Activated CD4-positive, alpha-beta T cell treated with anti-CD3 and anti-CD28 coated beads, Interleukin-2, amount 50 U/mL, for 48 hours (primary cell): ENCODE data around the gene TGFB1.
"Not testable (repeated sequence)": the region's sequence is repeated elsewhere in the genome, so short reads cannot be mapped to it uniquely, and the experiment has no call there.

Source experiments
- DNase-seq, 2 experiments: peaks; one replicate each; pipeline ENCODE4 v3.0.0-alpha.2; 2020

TGFB1 gene

GRCh38 chr19:41367848-41368301 lies 14.2 kb upstream of the TGFB1 start:
- DNase-seq, result no peak

GRCh38 chr19:41366089-41366488 lies 12.4 kb upstream of the TGFB1 start:
- DNase-seq, result no peak

GRCh38 chr19:41364524-41365391 lies 11.0 kb upstream of the TGFB1 start:
- DNase-seq, result no peak

- peak; percentile 98 to 99 for DNase-seq
These were observed 10.2 kb upstream of the TGFB1 start, which contains the start of gene B9D2 for GRCh38 chr19:41363753-41364523. Gene B9D2, minus strand, starts transcription at chr19:41364149. Its CDS starts 630 bp downstream, at chr19:41363519.

DNA sequence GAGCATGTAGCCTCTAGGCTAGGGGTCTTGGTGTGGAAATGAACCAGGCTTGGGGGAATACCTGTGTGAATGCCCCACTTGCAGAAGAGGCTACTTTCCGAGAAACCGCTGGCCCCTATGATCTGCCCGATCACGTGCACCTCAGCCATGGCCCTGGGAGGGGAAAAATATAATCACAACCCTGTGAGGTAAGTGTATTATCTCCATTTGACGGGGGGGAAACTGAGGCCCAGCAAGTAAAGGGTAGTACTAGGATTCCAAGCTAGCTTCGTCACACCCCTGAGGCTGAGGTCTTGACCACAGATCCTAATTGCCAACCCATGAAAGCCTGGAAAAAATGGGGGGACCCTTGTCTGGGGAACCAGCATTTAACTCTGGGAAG lies 9.6 kb upstream of the TGFB1 start:
- DNase-seq, result no peak

GRCh38 chr19:41362143-41362847 lies 8.6 kb upstream of the TGFB1 start:
- no peak for DNase-seq

- no peak for DNase-seq
These were observed 6.0 kb upstream of the TGFB1 start for GRCh38 chr19:41359741-41360140.

GRCh38 chr19:41357746-41358145 lies 4.0 kb upstream of the TGFB1 start:
- DNase-seq, result no peak

DNA sequence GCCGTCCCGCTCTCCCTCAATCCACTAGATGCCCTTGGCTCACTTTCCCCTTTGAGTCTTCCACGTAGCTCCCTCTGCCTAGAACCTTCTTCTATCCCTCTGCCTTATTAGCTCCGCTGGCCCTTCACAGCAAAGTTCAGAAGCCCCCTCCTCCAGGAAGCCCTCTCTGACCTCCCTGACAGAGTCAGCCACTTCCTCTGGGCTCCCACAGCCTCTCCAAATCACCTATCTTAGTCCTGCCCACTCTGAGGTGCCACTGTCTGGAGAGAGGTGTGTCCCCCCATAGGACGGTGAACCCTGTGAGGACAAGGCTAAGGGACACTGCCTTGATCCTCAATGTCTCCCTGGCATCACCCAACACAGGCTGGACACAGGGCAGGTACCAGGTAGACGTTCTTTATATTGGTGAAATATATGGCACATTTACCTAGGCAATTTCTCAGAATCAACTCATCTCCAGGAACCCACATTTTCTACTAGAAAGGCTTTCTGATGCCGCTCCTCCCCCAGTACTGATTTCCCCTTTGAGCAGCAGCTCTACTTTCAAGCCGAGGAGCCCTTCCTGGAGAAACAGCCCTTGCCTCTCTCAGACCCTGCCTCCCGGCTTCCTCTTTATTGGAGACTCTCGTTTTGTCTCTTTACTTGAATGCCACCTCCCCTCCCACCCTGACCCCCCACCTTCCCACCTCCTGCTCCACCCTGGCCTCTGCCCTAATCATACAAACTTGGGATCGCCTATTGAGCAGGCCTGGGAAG lies 3.4 kb upstream of the TGFB1 start:
- peak in 1 of 2 experiments; percentile 33 for DNase-seq

GRCh38 chr19:41355802-41356201 lies 2.1 kb upstream of the TGFB1 start:
- DNase-seq, result no peak

DNA sequence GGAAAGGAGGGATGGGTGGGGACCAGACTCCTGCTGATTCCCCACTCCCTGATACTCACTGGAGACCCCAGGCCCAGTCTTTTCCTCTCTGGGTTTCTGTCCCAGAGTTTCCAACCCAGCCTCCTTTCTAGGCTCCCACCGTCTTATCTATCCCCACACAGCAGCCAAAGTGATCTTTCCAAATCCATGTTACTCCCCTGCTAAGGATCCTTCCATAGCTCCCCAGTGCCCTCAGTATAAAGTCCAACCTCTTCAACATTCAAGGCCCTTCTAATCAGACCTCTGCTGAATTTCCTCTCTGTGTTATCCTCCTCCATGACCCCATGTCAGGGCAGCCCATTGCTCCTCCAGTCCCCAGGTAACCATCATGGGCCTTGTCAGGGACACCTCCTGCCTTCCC lies 1.3 kb upstream of the TGFB1 start:
- DNase-seq, result no peak

GRCh38 chr19:41354343-41354953 lies 726 bp upstream of the TGFB1 start:
- no peak for DNase-seq

DNA sequence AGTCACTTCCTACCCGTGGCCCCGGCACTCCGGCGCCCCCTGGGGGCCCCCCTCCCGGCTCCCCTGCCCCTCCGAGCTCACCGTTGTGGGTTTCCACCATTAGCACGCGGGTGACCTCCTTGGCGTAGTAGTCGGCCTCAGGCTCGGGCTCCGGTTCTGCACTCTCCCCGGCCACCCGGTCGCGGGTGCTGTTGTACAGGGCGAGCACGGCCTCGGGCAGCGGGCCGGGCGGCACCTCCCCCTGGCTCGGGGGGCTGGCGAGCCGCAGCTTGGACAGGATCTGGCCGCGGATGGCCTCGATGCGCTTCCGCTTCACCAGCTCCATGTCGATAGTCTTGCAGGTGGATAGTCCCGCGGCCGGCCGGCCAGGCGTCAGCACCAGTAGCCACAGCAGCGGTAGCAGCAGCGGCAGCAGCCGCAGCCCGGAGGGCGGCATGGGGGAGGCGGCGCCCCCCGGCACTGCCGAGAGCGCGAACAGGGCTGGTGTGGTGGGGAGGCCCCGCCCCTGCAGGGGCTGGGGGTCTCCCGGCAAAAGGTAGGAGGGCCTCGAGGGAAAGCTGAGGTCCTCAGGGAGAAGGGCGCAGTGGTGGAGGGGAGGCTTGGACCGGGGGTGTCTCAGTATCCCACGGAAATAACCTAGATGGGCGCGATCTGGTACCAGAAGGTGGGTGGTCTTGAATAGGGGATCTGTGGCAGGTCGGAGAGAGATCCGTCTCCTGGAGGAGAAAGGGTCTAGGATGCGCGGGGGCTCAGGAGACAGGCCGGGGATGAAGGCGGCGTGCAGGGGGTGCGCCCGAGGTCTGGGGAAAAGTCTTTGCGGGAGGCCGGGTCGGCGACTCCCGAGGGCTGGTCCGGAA lies 885 bp downstream of the TGFB1 start:
- peak; percentile 78 to 83 for DNase-seq

DNA sequence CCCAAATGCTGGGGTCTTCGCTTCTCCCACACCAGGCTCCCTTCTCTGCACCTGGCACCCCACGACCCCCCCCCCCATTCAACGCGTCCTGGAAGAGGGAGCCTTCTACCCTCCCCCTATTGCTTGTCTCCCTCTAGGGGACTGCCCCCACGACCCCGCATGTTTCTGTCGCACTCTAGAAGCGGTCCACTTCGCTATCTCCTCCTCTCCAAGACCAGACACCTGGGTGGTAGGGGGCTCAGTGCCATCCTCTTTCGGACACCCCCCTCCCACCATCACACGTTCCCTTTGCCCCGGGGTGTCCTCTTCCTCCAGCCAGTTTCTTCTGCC lies 1.5 kb downstream of the TGFB1 start:
- no peak for DNase-seq

DNA sequence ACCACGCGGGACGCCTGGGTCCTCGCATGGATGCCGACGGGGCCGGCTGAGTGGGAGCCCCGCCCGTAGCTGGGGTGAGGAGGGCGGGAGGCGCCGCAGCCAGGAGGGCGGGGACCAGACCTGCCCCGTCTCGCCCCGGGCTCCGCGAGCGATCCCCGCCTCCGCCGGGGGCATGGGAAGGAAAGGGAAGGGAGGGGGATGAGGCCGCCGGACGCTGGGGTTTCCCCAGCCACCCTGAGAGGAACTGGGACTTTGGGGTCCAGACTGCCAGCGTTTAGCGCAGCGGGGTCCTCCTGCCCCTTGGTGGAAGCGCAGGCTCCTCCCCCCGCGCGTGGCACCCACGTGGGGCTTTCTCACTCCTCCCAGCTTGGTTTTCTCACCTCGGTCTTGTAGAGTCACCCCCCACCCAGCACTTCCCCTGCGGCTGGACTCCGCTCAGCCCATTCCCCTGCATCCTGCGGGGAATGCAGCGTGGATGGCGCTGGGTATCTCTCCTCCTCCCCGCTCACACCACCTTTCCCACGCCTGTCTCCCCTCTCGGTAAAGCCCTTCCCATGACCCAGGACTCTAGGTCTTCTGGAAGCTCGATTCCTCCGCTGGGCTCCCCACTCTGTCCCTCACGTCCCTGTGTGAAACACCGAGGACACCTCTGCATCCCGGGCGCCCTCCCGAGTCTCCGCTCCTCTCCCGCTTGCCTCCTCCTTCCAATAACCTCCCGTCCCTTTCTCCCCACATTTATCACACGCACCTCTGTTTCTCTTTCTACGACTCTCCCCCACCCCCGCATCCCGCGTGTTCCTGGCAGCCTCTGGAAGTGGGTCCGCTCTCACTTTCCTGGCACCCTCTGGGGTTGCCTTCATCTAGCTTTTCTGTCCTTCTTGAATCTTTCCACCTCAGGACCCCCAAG lies 2.1 kb downstream of the TGFB1 start:
- DNase-seq, result peak; percentile 80 to 83

DNA sequence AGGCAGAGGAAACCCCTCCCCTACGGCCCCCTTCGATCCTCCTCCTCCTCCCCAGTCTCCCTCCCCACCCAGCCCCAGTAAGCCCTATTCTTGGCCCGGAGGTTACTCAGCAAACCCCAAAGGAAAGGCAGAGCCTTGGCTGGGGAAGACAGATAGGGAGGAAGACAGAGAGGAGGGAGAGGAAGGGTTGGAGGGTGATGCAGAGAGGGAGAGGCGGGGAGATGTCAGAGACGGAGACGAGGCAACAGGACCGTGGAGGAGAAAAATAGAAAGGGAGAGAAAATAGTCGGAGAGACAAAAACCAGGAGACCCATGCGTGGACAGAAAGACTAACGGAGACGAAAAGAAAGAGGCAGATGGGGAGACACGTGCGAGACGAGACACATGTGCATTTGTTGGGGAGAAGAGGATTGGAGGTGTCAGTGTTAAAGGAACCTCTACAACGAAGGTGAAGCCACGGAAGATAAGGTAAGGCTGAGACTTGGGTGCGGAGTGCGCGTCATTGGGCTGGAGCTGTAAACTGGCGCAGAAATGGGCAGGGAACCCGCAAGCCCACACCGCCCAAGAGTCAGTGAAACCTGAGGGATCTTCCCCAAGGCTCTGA lies 2.9 kb downstream of the TGFB1 start:
- no peak for DNase-seq

DNA sequence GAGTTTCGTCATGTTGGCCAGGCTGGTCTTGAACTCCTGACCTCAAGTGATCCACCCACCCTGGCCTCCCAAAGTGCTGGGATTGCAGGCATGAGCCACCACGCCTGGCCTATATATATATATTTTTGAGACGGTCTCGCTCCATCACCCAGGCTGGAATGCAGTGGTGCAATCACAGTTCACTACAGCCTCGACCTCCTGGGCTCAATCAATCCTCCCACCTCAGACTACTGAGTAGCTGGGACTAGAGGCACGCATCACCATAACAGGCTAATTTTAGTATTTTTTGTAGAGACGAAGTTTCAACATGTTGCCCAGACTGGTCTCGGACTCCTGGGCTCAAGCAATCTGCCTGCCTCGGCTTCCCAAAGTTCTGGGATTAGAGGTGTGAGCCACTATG lies 6.8 kb downstream of the TGFB1 start:
- not testable (repeated sequence) for DNase-seq

- DNase-seq, result no peak
These were observed 9.6 kb downstream of the TGFB1 start for GRCh38 chr19:41344162-41344561.

DNA sequence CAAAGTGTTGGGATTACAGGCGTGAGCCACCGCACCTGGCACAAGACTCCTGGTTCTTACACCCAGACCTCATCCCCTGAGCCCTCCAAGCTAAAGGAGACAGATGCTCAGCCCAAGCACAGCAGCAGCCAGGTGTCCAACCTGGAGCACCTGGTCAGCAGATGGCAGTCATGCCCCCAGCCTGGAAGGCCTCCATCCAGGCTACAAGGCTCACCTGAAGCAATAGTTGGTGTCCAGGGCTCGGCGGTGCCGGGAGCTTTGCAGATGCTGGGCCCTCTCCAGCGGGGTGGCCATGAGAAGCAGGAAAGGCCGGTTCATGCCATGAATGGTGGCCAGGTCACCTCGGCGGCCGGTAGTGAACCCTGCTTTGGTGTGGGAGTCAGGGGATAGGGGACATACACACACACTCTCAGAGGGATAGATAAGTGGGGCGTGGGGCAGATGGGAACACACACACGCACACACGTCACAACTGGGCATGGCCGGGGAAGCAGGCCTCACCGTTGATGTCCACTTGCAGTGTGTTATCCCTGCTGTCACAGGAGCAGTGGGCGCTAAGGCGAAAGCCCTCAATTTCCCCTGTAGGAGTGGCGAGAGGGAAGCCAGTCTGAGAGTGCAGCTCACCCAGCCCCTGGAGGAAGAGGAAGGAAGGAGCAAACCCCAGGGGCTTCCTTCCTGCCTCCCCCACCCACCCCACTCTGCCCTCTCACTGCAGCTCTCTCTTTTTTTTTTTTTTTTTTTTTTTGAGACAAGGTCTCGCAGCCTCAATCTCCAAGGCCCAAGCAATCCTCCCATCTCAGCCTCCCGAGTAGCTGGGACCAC lies 11.8 kb downstream of the TGFB1 start:
- no peak for DNase-seq
